Liver (tissue), 3 donors: ENCODE results near the gene ENGASE.

ENCODE experiments used
- CTCF ChIP-seq: fragments of 150-350 bp; IDR thresholded peaks from 2 replicates; pipeline ENCODE4 v1.5.1; 2017; ENCODE audit warnings: improper control_type of control experiment, low read depth, low read length; ENCODE audit not compliant: missing input control
- EGR1 ChIP-seq, 2 donors: IDR thresholded peaks; 2 replicates each; pipeline ENCODE4 v1.6.1; 2016 to 2018; ENCODE audit warnings: antibody characterized with exemption in 2 of 2, low read depth in 2 of 2
- HNF4G ChIP-seq: IDR thresholded peaks from 2 replicates; pipeline ENCODE4 v1.6.1; 2016; ENCODE audit warnings: antibody characterized with exemption
- JUND ChIP-seq, 2 donors: IDR thresholded peaks; 2 replicates each; pipeline ENCODE4 v1.6.1; 2016; ENCODE audit warnings: antibody characterized with exemption in 2 of 2
- MAX ChIP-seq: IDR thresholded peaks from 2 replicates; pipeline ENCODE4 v1.6.1; 2016; ENCODE audit warnings: antibody characterized with exemption
- TAF1 ChIP-seq: conservative IDR thresholded peaks from 2 replicates; pipeline ENCODE4 v1.6.1; 2016; ENCODE audit warnings: antibody characterized with exemption, mild to moderate bottlenecking
- YY1 ChIP-seq: IDR thresholded peaks from 2 replicates; pipeline ENCODE4 v1.6.1; 2016; ENCODE audit warnings: antibody characterized with exemption, mild to moderate bottlenecking
- donor health status: healthy.
- donor health status: healthy.

GRCh38 chr17:79028496-79029326 is 45.9 kb upstream of the ENGASE start:
- no peak for TF ChIP-seq CTCF
- no peak for TF ChIP-seq HNF4G
- no peak for TF ChIP-seq MAX
- TF ChIP-seq TAF1 = no peak
- TF ChIP-seq JUND (IDR thresholded peaks at IDR 0.05) = no peak
- TF ChIP-seq EGR1 (IDR thresholded peaks at IDR 0.05; ENCODE audit: low read depth in 2 of 2) = no peak
- no peak for TF ChIP-seq YY1
